ENCODE data around the gene GAS2L1.

Gene GAS2L1

GRCh38 chr22:29328566-29329500 is 22.4 kb downstream of the GAS2L1 start:
- no peak for DNase-seq

- DNase-seq: no peak
Observed at GRCh38 chr22:29329581-29329980, 23.1 kb downstream of the GAS2L1 start.

- no peak for DNase-seq
Observed at GRCh38 chr22:29330291-29330690, 23.8 kb downstream of the GAS2L1 start.

GRCh38 chr22:29330753-29331152 is 24.3 kb downstream of the GAS2L1 start:
- no peak for DNase-seq

GRCh38 chr22:29331213-29331612 is 24.8 kb downstream of the GAS2L1 start:
- DNase-seq: no peak

- no peak for DNase-seq
Observed at GRCh38 chr22:29331658-29332300, 25.3 kb downstream of the GAS2L1 start.

- DNase-seq: no peak
Observed at GRCh38 chr22:29332886-29333496, 26.5 kb downstream of the GAS2L1 start.

GRCh38 chr22:29334148-29334547 is 27.7 kb downstream of the GAS2L1 start:
- no peak for DNase-seq

- DNase-seq: no peak
Observed at GRCh38 chr22:29334696-29335344, 28.4 kb downstream of the GAS2L1 start.

- DNase-seq: no peak
Observed at GRCh38 chr22:29335656-29336055, 29.2 kb downstream of the GAS2L1 start.

GRCh38 chr22:29336751-29337490 is 30.5 kb downstream of the GAS2L1 start:
- DNase-seq: no peak

- no peak for DNase-seq
Observed at GRCh38 chr22:29337631-29338284, 31.3 kb downstream of the GAS2L1 start.

GRCh38 chr22:29338398-29338797 is 31.9 kb downstream of the GAS2L1 start:
- no peak for DNase-seq

- no peak for DNase-seq
Observed at GRCh38 chr22:29339381-29340235, 33.2 kb downstream of the GAS2L1 start.

- DNase-seq: no peak
Observed at GRCh38 chr22:29340566-29340965, 34.1 kb downstream of the GAS2L1 start.

- no peak for DNase-seq
Observed at GRCh38 chr22:29341056-29341848, 34.8 kb downstream of the GAS2L1 start.

- no peak for DNase-seq
Observed at GRCh38 chr22:29341849-29342127, 35.3 kb downstream of the GAS2L1 start.

- DNase-seq: no peak
Observed at GRCh38 chr22:29342177-29342576, 35.7 kb downstream of the GAS2L1 start.

GRCh38 chr22:29342577-29343312 is 36.3 kb downstream of the GAS2L1 start:
- DNase-seq: no peak

Measured in retina (tissue), 1 donor.